Measurements from ENCODE around the gene CD164L2. TPM values are rescaled to one million over a fixed set of nuclear protein-coding genes. Genes with fewer than 3 reads are reported as not detected.
A peak's percentile ranks its signal among the peaks of the same experiment; 100 is the strongest.

Gene CD164L2
- total RNA-seq, 1 experiment from 2014 or later: 0.63 TPM

- no peaks in the 10 kb centered on the region for H3K79me2 ChIP-seq (ENCODE audit: low read depth)
- no peak overlapping the region for H2AFZ ChIP-seq
- TF ChIP-seq CTCF (conservative IDR thresholded peaks at IDR 0.05): no peak
- no peak for TF ChIP-seq EZH2 (IDR thresholded peaks at IDR 0.05; ENCODE audit: low read depth)
- no peak overlapping the region for H3K4me2 ChIP-seq
- H3K36me3 ChIP-seq (ENCODE audit: low read depth): no peaks in the 10 kb centered on the region; the same call in 1 of the 2 replicates
- H3F3A ChIP-seq (ENCODE audit: insufficient read depth, low read depth): peaks cover 5% of the 10 kb centered on the region; the same call in 1 of the 2 replicates
- no peak overlapping the region for H3K4me3 ChIP-seq
- H3K9me3 ChIP-seq (ENCODE audit: insufficient read depth, low read depth): no peaks in the 10 kb centered on the region
- no peaks in the 10 kb centered on the region for H3K9me2 ChIP-seq (ENCODE audit: insufficient read depth)
- no TSS peak for BruUV-seq (replicated peaks)
- intact Hi-C loops (cut with micrococcal nuclease; ENCODE audit: unreplicated experiment): loop anchor here (5.0 kb wide), 3 partner anchors 124 to 244 kb away; partner anchors contain the start of gene AHDC1
- CTCF ChIA-PET: interaction anchor here (0.6 to 0.7 kb wide), 4 partner anchors 122 to 321 kb away, joined by 3 to 5 read pairs (median 4); no protein-coding TSS in a partner anchor
- H3K27me3 ChIP-seq (ENCODE audit: insufficient read depth, low read depth): no peaks in the 10 kb centered on the region
- DNase-seq: peak in 1 of 2 experiments; percentile 46
- no peak overlapping the region for H3K27ac ChIP-seq
- H3K4me1 ChIP-seq (replicated peaks; ENCODE audit: insufficient read depth): no peaks in the 10 kb centered on the region
- no peaks in the 10 kb centered on the region; the same call in 1 of the 2 replicates for H4K20me1 ChIP-seq (ENCODE audit: insufficient read depth)
- POLR2A ChIA-PET (ENCODE audit: unreplicated experiment): no interaction called here
Observed at GRCh38 chr1:27418326-27419185, 35.4 kb upstream of the CD164L2 start.

GRCh38 chr1:27417713-27418112 lies 34.6 kb upstream of the CD164L2 start:
- no TSS peak for BruUV-seq (replicated peaks)
- POLR2A ChIA-PET (ENCODE audit: unreplicated experiment): no interaction called here
- no peaks in the 10 kb centered on the region for H3K9me2 ChIP-seq (ENCODE audit: insufficient read depth)

More at GRCh38 chr1:27417713-27418112, 34.6 kb upstream of the CD164L2 start:
- Histone ChIP-seq H3K4me1 (replicated peaks; ENCODE audit: insufficient read depth) (no peaks in the 10 kb centered on the region), H2AFZ (no peak overlapping the region), H3K4me2 (no peak overlapping the region), H4K20me1 (ENCODE audit: insufficient read depth) (no peaks in the 10 kb centered on the region; the same call in 1 of the 2 replicates), H3K27me3 (ENCODE audit: insufficient read depth, low read depth) (no peaks in the 10 kb centered on the region), H3K9me3 (ENCODE audit: insufficient read depth, low read depth) (no peaks in the 10 kb centered on the region), H3K27ac (no peak overlapping the region), H3K4me3 (no peak overlapping the region), H3K79me2 (ENCODE audit: low read depth) (no peaks in the 10 kb centered on the region), H3F3A (ENCODE audit: insufficient read depth, low read depth) (peaks cover 5% of the 10 kb centered on the region; the same call in 1 of the 2 replicates), H3K36me3 (ENCODE audit: low read depth) (no peaks in the 10 kb centered on the region; the same call in 1 of the 2 replicates)
- TF ChIP-seq CTCF (conservative IDR thresholded peaks at IDR 0.05) (no peak), EZH2 (IDR thresholded peaks at IDR 0.05; ENCODE audit: low read depth) (no peak)
- CTCF ChIA-PET: no interaction called here
- no peak for DNase-seq
- intact Hi-C loops (cut with micrococcal nuclease; ENCODE audit: unreplicated experiment): loop anchor here (5.0 kb wide), 3 partner anchors 125 to 245 kb away; partner anchors contain the start of gene AHDC1
